Heart right ventricle (tissue), 16 donors: Measurements from ENCODE around the gene DGKI. TPM values are rescaled to one million over a fixed set of nuclear protein-coding genes. Genes with fewer than 3 reads are reported as not detected.

Experiments used
- ATAC-seq, 8 donors: fragments of 200-7000 bp; cut with Tn5 transposase; one replicate each; pipeline ENCODE4 v1.9.1; 2020; ENCODE audit warnings: mild to moderate bottlenecking in 8 of 8, moderate library complexity in 8 of 8, moderate number of reproducible peaks in 1 of 8
- DNase-seq, 2 donors: peaks; one replicate each; pipeline ENCODE4 v3.0.0-alpha.2; 2020
- H3K27ac ChIP-seq, 10 donors: fragments of 200-600 bp; sonication (generic) in 2 of 10; one replicate each; pipeline versions ENCODE4 v1.5.0 to v1.8.0; 2020 to 2022; ENCODE audit warnings: mild to moderate bottlenecking in 3 of 10
- H3K27me3 ChIP-seq, 7 donors: fragments of 200-600 bp; one replicate each; pipeline ENCODE4 v1.8.0; 2021 to 2022; ENCODE audit warnings: mild to moderate bottlenecking in 2 of 7
- H3K36me3 ChIP-seq, 9 donors: fragments of 200-600 bp; sonication (generic) in 1 of 9; one replicate each; pipeline versions ENCODE4 v1.5.0 to v1.8.0; 2020 to 2022; ENCODE audit warnings: mild to moderate bottlenecking in 2 of 9
- H3K4me1 ChIP-seq, 9 donors: fragments of 200-600 bp; sonication (generic) in 1 of 9; one replicate each; pipeline versions ENCODE4 v1.5.0 to v1.8.0; 2020 to 2022; ENCODE audit warnings: mild to moderate bottlenecking in 4 of 9
- H3K4me3 ChIP-seq, 10 donors: fragments of 200-600 bp; sonication (generic) in 2 of 10; one replicate each; pipeline versions ENCODE4 v1.5.0 to v1.8.0; 2020 to 2022; ENCODE audit warnings: mild to moderate bottlenecking in 7 of 10, moderate library complexity in 2 of 10
- H3K9me3 ChIP-seq, 11 donors: fragments of 200-600 bp in 10 of 11; sonication (generic) in 2 of 11; one replicate each; pipeline versions ENCODE4 v1.5.0 to v1.8.0; 2013 to 2022; ENCODE audit warnings: mild to moderate bottlenecking in 2 of 11, control low read depth in 1 of 11, moderate library complexity in 1 of 11
- CTCF ChIP-seq, 9 donors: fragments of 200-600 bp; sonication (generic) in 2 of 9; IDR thresholded peaks; one replicate each; pipeline versions ENCODE4 v1.5.0 to v1.8.0; 2021 to 2022; ENCODE audit warnings: antibody characterized with exemption in 9 of 9, mild to moderate bottlenecking in 5 of 9, moderate library complexity in 1 of 9
- WGBS, 2 donors: extraction: QIAGEN DNeasy Blood & Tissue Kit; methylation state at CpG; one replicate each; pipeline ENCODE4 v1.1.7; 2013; ENCODE audit warnings: inconsistent platforms in 1 of 2; 5-methylcytosine and 5-hydroxymethylcytosine counted together
- intact Hi-C, 10 donors: fragments of 100-400 bp; cut with DNase I; formaldehyde crosslinking; loops; one replicate each; pipeline versions ENCODE4 v1.11.1 to v1.14.2; 2022
- polyA plus RNA-seq, 2 donors: library from polyadenylated mRNA; stranded (reverse); fragments of 200-250 nt; gene quantifications; one replicate each; pipeline ENCODE4 v1.2.3, GENCODE V29; 2013
- total RNA-seq, 10 donors: library from RNA; stranded (reverse); fragmentation: NEBNext Ultra II Directional in 3 of 10; extraction: Animal tissue kit (Norgen Biotek cat#: 25700) in 3 of 10; gene quantifications; one replicate each; pipeline versions ENCODE4 v1.2.1 to v1.2.4, GENCODE V29; 2021 to 2023
- donor health status: Arrhythmogenic right ventricular cardiomyopathy.
- donor health status: ischemic (EF 13 %, LVEDD 7.1; RV severe dilation, severe dysfunction).
- donor health status: healthy with polysubstance abuse.
- donor health status: DM: no; HTN: yes; CAD: no.
- donor health status: DM: no; HTN: no; CAD: no.
- donor health status: ischemic (EF 25% LVEDD 6.9; RV normal size, moderate dysfunction).
- donor health status: ischemic (EF 25% LVEDD 5.7; RV mildly dilated, moderate dysfunction).
- donor health status: healthy.
- donor health status: DM: yes; HTN: yes; CAD: no.
- donor health status: Ischemic cardiomyopathy.
- donor health status: ischemic (EF 35%, LVEDD 5.7; RV mildly dilated, moderate dysfunction).
- donor health status: nonischemic (EF 11% LVEDD 7.7; RV severe dilation, severe dysfunction).
- donor health status: DM: yes; HTN: yes; CAD: no.
- donor health status: PGD.
- donor health status: ischemic (EF 29% LVEDD 5.4; RV normal size, mild dysfunction).
- donor health status: nonischemic (EF 23%, LVEDD 6.1; RV moderate dilation, normal function).

Gene DGKI
- total and polyA plus RNA-seq, 12 donors = 0.16 to 2.6 (median 1.2) TPM

DNA sequence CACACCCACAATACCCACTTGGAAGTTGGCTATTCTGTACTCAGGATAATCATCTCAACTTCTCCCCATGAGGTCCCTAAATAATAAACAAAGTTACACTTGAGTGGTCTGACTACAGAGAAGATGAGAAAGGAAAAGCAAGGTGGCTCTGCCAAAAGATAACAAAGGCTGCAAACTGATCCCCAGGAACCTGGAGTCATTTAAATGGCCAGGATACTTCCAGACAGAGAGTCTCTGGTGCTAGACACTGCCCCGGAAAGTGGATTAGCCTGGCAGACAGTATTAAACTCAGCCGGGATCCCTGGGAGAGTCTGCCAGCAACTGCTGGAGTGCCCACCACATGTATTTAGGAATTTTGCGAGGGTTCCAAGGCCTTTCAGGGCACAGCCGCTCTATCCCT is 93.7 kb downstream of the DGKI start:
- intact Hi-C loops = loop anchor here in 1 of 10 donors (5.0 kb wide), 1 partner anchor 59 kb away; no protein-coding TSS in a partner anchor
- WGBS, 2 donors = 70 to 76% methylated on average over 4 of the region's 4 CpGs
- Histone ChIP-seq H3K4me1 (peaks cover 0 to 27% (median 0%) of the 10 kb centered on the region in 9 donors), H3K36me3 (no peaks in the 10 kb centered on the region), H3K27ac (no peak overlapping the region), H3K4me3 (no peak overlapping the region), H3K27me3 (no peaks in the 10 kb centered on the region), H3K9me3 (no peaks in the 10 kb centered on the region)
- no peak for ATAC-seq
- no peak for DNase-seq
- no peak for TF ChIP-seq CTCF (IDR thresholded peaks at IDR 0.05)

DNA sequence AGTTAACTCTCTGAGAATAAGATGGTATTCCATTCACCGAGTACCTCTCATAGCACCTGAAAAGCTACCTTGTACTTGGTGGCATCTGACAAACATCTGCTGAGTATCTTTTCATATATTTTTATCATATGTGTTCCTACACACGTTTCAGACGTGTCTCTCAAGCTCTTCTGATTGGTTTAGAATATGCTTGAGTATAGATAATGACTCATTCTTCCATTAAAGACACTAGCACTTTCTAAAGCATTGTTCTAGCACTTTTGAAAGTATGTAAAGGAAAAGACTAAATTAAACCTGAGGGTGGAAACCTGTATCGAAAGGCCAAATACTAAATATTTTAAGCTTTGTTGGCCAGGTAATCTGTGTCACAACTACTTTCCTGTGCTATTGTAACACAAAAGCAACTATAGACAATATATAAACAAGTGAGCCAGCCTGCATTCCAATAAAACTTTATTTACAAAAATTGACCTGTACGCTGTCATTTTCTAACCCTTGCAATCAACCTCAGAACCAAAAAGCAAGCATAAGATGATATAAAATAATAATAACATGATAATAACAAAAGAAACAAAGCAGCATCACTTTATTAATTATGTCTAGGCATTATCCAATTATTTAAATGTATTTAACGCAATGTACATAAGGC is 95.3 kb downstream of the DGKI start:
- no peaks in the 10 kb centered on the region for H3K27me3 ChIP-seq
- H3K4me3 ChIP-seq = no peak overlapping the region
- WGBS, 2 donors = 86 to 89% methylated on average over 6 of the region's 6 CpGs
- intact Hi-C loops = loop anchor here in 1 of 10 donors (5.0 kb wide), 1 partner anchor 61 kb away; no protein-coding TSS in a partner anchor
- peaks cover 0 to 27% (median 0%) of the 10 kb centered on the region in 9 donors for H3K4me1 ChIP-seq
- H3K27ac ChIP-seq = no peak overlapping the region
- TF ChIP-seq CTCF (IDR thresholded peaks at IDR 0.05) = no peak
- H3K9me3 ChIP-seq = no peaks in the 10 kb centered on the region
- DNase-seq = no peak
- no peaks in the 10 kb centered on the region for H3K36me3 ChIP-seq
- no peak for ATAC-seq

- ATAC-seq = no peak
- no peaks in the 10 kb centered on the region for H3K27me3 ChIP-seq
- no peak overlapping the region for H3K27ac ChIP-seq
- H3K36me3 ChIP-seq = no peaks in the 10 kb centered on the region
- TF ChIP-seq CTCF (IDR thresholded peaks at IDR 0.05) = no peak
- no peaks in the 10 kb centered on the region for H3K4me1 ChIP-seq
- WGBS, 2 donors = 76% methylated on average over 7 of the region's 7 CpGs
- DNase-seq = no peak
- no peak overlapping the region for H3K4me3 ChIP-seq
- intact Hi-C loops = no loop called here
- peaks cover 0 to 10% (median 0%) of the 10 kb centered on the region in 11 donors for H3K9me3 ChIP-seq
Measured at GRCh38 chr7:137747359-137748031, 99.3 kb downstream of the DGKI start.

GRCh38 chr7:137743021-137743420 is 103.8 kb downstream of the DGKI start:
- no peak overlapping the region for H3K27ac ChIP-seq
- no peak for DNase-seq
- intact Hi-C loops = no loop called here
- H3K36me3 ChIP-seq = no peaks in the 10 kb centered on the region
- no peak for ATAC-seq
- 94 to 95% methylated on average over 2 of the region's 2 CpGs for WGBS, 2 donors
- H3K4me1 ChIP-seq = no peaks in the 10 kb centered on the region
- no peak for TF ChIP-seq CTCF (IDR thresholded peaks at IDR 0.05)
- peaks cover 0 to 10% (median 0%) of the 10 kb centered on the region in 11 donors for H3K9me3 ChIP-seq
- H3K27me3 ChIP-seq = peaks cover 0 to 3% (median 0%) of the 10 kb centered on the region in 7 donors
- H3K4me3 ChIP-seq = no peak overlapping the region
